ELF-1 (cell line): ENCODE results near the gene SDR9C7.
"Not testable (repeated sequence)": the region's sequence is repeated elsewhere in the genome, so short reads cannot be mapped to it uniquely, and the experiment has no call there.

ENCODE experiments used
- DNase-seq: peaks from one replicate; pipeline ENCODE4 v3.0.0-alpha.2; 2016; ENCODE audit warnings: low read depth, low spot score

The SDR9C7 gene

DNA sequence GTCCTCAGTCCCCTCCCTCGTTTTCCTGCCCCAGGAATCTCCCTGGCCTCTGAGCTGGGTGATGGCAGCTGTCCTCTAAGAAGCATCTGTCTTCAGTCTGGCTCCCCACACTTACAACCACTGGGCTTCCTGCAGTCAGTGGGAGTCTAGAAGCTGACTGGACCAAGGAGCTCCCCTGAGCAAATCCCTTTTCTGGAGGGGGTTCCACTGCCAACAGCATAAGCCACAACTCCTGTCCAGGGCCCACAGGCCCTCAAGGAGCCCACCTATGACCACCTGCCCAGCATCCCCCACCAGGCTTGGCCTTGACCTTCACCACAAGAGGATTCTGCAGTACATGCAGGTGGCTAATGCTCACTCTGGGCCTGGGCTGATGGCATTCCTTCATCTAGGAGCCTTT, 19.1 kb upstream of the SDR9C7 start:
- DNase-seq = no peak

DNA sequence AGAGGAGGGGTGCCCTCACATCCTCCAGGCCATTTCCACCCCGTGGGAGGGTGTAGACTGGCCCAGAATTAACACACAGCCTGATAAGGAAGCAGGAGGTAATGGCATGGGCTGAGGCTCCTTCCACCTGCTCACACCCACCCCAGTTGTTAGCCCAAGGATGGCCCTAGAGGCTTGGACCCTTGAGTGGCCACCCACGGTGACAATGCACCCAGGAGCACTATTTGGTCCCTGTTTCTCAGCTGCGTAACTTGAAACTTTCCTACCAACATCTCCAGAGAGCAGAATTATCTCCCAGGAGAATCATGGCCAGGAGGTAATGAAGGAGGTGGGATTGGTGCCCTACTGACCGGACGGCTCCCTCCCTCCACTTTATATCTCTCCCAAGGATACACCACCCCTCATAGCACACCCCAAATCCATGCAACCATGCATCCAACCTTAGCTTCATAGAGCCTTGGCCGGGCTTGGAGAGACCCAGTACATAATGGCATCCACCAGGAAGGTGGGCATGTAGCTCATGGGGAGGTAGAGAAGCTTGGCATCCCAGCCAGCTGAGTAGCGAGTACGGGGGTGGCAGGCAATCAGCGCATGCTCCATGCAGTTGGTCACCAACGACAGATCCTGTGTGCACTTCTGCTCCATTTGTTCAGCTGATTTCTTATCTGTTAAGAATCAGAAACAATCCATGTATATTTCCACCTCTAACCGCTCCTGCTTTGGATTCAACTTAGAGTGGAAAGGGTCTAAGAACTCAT, 17.6 kb upstream of the SDR9C7 start:
- DNase-seq = no peak

DNA sequence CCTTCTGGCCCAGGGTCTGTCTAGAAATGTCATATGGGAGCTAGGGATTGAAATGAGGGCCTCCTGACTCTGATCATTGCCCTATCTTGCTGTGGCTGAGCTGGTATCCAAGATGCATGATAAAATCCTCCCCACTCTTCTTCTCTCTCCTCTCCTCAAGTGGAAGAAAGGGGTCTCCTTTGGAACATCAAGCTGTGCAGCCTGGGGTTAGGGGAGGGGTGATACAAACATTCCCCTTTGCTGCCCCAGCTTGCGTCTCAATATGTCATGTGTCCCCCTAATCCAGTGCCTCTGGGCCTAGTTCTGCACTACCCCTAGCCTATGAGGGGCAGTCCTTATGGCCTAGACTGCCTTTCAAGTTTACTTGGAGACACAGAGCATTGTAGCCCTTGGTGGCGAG, 14.7 kb upstream of the SDR9C7 start:
- DNase-seq = no peak

DNA sequence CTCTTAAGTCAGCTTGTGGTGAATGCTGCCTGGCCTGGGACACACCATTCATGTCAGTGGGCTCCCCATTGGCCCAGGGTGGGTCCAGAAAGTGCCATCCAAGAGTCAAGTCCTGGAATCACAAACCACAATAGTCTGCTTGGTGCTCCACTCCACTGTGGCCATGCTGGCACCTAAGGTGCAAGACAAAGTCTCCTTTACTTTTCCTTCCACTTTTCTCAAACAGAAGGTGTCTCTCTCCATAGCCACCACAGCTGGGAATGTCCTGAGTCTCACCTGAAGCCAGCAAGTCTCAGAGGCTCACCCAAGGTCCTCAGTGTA, 14.2 kb upstream of the SDR9C7 start:
- DNase-seq = no peak

DNA sequence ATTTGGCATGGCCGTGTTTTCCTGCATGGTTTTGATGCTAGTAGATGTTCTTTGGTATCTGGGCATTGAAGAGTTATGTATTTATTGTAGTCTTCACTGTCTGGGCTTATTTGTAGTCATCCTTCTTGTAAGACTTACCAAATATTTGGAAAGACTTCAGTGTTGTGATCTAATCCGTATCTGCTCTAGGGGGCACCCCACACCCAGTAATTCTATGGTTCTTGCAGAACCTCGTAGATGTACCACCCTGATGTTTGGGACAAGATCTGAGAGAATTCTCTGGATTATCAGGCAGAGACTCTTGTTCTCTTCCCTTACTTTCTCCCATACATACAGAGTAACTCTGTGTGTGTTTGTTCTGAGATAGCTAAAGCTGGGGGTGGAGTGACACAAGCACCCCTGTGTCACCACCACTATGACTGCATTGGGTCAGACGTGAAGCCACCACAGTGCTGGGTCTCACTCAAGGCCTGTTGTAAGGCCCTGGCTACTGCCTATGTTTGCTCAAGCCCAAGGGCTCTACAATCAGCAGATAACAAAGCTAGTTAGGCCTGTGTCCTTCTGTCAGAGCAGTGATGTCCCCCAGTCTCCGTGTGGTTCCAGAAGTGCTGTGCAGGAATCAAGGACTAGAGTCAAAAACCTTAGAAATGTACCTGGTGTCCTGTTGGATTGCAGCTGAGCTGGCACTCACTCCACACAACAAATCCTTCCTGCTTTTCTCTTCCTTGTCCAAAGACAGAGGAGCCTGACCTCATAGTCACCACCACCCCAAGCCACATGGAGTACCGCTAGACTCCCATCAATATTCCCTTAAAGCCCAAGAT, 13.6 kb upstream of the SDR9C7 start:
- no peak for DNase-seq

DNA sequence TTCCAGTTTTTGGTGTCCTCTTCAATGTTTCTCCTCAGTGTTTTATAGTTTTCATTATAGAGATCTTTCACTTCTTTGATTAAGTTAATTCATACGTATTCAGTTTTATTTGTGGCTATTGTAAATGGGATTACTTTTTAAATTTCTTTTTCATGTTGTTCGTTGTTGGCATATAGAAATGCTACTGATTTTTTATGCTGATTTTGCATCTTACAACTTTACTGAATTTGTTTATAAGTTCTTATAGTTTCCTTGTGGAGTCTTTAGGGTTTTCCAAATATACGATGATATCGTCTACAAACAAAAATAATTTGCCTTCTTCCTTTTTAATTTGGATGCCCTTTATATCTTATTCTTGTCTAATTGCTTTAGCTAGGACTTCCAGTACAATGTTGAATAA, 9.7 kb upstream of the SDR9C7 start:
- DNase-seq = no peak

DNA sequence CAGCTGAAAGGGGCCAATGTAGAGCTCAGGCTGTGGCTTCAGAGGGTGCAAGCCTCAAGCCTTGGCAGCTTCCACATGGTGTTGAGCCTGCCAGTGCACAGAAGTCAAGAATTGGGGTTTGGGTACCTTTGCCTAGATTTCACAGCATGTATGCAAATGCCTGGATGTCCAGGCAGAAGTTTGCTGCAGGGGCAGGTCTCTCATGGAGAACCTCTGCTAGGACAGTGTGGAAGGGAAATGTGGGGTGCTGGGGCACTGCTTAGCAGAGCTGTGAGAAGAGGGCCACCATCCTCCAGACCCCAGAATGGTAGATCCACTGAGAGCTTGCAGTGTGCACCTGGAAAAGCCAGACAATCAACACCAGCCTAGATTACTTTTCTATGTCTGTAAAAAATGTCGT, 9.2 kb upstream of the SDR9C7 start:
- not testable (repeated sequence) for DNase-seq

DNA sequence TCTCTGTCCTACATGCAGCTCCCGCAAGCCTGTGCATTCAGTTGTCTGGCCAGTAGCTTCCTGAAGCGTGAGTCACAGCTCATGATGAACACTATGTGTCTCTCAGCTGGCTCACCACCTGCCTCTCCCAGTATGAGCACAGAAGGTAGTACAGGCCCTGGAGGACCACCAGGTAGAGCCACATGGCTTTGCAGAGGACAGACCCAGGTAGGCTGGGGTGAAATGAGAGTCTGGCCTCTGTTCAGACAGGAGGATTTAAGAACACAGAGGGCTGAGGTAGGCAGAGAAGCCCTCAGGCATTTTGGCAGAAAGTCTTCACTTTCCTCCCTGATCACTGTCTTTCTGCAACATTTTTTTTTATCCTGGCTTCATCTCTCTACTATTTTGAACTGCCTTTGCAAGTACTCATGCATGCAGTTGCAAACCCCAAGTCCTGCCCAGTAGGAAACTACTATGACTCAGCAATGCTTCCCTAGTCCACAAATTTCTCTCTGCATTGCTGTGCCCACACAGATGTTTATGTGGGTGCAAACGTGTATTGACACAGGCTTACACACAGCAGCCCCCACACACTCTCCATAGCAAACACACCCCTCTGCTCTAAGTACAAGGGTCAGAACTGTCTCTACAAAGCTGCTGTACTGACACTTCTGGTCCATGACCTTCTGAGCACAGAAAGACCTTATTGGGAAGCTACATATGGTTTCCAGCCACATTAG, 7.2 kb upstream of the SDR9C7 start:
- DNase-seq = no peak

DNA sequence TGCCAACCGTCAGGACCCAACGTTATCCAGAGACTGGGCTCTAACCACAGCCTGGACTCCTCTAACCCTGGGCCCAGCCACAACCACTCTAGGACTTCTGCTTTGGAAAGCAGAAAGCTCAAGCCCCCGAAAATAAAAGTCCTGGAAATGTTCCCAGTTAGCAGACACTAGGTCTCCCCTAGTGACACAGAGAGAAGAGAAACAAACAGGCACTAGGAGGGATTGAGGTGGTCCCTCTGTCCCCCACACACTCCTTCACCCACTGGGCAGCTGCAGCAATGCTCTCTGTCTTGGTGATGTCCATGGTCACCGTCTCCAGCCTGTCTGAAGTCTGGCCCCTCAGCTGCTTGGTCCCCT, 6.7 kb upstream of the SDR9C7 start:
- DNase-seq = not testable (repeated sequence)

DNA sequence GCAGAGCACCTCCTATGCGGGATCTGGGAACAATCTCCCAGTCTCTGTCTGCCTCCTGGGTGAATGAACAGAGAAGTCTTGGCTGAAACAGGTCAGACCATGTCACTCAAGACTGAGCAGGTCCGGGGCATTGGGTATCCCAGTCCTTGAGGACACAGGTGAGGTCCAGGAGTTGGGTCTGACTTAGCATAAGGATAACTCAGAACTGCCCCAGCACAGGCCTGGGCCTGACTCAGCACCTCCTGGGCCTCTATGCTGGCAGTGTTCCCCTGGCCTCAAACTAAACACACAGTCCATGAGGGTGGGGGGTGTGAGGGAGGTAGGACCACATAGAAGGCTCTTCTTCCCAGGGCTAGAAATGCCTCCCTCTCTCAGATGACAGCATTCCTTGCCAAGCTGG, 1.5 kb upstream of the SDR9C7 start:
- DNase-seq = no peak

DNA sequence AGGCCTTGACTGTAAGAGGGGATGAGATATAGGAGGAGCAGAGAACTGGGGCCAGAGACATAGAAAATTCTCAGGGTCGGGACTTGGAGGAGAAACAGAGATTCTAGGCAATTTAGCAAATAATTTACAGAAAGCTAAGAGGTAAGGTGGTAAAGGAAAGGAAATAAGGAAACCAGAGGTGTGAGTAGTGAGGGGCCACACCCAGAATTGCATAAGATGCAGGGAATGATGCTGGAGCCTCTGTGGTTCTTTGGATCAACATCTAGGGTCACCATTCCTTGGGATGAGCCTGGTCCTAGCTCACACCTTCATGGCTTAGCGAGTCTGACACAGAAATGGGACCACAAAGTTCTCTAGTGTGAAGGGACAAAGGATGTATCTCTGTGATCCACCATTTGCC, 949 bp upstream of the SDR9C7 start:
- no peak for DNase-seq

DNA sequence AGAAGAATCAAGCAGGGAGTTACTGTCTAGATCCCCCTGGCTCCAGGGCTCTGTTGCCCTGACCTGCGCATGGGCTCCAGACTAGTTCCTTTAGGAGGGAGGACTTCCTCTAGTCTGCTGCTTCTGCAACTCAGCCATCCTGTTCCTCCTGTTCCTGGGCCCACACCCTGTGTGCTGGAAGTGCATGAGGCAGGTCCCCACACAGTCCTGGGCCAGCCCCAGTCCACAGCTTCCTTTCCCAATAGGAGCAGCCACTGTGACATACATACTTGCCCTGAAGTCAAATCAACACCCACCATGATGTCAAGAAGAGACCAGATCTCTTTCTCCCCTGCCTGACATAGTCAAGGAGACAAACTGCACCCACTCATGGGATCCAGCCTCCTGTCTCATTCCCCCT, 1.3 kb downstream of the SDR9C7 start:
- DNase-seq = peak; percentile 58

DNA sequence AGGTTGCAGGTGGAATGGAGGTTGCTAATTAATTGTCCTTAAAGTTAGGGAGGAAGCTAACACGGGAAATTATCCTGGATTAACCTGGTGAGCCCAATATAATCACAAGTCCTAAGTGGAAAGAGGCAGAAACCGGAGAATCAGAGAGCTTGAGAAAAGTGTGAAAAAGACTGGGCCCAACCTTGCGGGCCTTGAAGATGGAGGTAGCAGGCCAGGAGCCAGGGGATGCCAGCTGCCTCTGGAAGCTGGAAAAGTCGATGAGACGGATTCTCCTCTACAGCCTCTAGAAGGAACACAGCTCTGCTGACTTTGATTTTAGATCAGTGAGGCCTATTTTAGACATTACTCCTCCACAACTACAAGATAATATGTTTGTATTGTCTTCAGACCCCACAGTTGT, 2.1 kb downstream of the SDR9C7 start:
- DNase-seq = no peak

DNA sequence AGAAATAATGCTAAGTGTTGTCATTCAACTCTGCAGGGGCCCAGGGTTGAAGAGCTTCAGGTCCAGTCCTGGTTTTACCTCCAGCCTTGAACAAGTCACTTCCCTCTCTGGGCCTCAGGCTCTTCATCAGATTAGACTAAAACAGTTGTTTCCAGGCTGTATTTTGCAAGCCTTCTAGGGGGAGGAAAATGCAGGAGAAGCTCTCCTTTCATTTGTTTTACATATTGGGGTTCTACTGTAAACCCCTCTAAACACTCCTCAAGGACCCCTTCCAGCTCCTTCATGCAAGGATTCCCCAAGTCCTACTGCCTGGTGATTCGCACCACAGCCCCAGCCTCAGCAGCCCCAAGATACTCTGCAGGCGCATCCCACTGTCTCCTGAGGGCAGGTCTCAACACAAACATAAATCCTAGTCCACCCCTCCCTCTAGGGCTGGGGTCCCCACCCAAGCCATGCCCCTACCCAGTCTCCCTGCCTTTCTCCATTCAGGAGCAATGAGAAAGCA, 2.7 kb downstream of the SDR9C7 start:
- DNase-seq = peak; percentile 32

DNA sequence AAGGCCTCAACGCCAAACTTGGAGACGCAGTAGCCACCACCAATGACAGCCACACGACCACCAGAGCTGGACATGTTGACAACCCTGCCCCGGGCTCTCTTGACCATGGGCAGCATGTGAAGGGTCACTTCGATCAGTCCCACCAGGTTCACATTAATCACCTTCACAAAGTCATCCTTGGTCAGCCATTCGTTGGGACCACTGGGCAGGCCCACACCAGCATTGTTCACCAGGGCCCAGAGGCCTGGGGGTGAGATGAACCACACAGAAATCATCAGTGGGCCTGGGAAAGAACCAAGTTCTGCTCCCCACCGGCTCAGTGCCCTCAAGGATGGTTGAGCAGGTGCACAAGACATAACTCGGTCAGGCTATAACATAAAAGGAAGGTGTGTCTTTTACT, 4.0 kb downstream of the SDR9C7 start:
- DNase-seq = no peak

DNA sequence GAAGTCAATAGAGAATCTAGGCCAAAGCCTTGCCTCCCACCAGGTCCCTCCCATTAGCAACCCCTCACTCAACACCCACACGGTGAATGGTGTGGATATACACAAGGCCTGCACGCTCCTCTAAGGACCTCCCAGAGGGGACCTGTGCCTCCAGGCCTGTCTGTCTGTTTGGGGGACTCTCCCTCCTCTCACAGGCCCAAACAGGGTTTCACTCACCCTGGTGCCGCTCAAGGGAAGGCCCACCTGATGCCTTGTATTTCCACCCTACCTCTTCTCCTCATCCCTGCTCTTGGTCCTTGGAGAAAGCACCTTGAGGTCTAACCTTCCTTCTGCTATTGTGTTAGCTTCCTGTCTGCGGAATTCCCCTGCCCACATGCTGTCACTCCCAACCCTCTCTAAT, 4.4 kb downstream of the SDR9C7 start:
- DNase-seq = no peak

DNA sequence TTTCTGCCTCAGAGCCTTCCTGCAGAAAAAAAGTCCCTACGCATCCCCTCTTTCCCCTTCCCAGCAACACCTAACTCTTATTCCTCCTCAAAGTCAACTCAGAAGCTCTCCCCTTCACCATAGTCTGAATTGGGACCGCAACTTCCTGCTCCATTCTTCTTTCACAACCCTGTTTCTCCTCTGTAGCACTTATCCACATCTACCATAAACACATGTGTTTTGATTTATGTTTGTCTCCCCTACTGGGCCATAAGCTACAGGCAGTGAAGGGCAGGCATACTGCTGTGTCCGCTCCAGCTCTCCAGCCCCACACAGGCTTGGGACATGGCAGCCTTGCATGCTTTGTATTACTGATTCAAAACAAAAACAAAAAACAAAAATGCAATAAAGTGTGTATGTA, 5.9 kb downstream of the SDR9C7 start:
- no peak for DNase-seq

DNA sequence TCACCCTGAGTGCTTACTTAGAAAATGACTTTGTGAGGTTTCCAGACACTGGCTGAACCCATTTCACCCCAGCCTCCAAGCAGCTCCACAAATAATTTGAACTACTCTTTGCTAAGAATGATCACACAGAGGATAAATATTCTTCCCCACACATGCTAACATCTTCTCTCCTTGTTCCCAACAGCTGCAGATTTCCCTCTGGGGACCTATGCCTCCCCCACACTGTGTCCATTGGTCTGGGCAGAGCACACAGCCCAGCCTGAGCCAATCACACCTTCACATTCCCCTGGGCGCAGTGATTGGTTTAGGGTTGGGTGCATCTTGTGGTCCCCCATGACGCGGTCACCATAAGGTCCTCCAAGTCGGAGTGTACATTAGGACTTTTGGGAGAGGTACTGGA, 6.9 kb downstream of the SDR9C7 start:
- no peak for DNase-seq

DNA sequence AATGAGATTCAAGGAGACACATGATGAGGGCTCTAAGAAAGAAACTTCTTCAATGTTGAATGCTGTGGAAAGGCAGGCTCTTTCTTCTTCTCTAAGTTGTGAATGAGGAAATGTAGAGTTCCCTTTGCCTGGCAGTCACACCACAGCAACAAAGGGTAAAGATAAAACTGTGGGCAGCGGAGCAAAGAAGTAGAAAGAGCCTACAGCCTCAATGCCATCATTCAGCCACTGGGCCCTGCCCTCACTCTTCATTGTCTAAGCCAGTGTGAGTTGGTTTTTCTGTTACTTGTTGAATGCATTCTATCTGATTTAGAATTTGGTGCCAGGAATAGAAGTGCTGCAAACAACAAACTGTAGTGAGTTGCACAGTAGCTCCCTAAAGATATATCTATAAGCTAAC, 12.2 kb downstream of the SDR9C7 start:
- no peak for DNase-seq

DNA sequence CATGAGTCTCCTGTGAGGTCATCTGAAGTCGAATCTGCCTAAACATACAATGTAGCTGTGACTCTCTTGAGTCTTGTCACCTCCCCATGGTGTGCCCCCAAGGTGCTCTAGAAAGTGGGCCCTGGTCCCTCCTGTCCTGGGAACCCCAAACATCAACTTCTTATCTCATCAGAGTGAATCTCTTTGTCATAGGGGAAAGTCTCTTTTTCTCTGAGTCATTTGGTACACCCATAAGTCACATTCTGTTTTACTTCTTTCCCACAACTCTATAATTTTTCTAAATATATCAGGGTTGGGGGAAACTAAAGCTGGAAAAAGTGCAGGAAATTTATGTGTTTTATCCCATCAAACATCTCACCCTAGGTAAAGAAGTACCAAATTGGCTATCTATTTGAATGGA, 12.9 kb downstream of the SDR9C7 start:
- no peak for DNase-seq

DNA sequence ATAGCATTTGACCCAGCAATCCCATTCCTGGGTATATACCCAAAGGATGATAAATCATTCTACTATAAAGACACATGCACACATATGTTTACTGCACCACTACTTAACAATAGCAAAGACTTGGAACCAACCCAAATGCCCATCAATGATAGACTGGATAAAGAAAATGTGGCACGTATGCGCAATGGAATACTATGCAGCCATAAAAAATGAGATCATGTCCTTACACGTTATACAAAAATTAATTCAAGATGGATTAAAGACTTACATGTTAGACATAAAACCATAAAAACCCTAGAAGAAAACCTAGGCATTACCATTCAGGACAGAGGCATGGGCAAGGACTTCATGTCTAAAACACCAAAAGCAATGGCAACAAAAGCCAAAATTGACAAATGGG, 16.1 kb downstream of the SDR9C7 start:
- DNase-seq = not testable (repeated sequence)

DNA sequence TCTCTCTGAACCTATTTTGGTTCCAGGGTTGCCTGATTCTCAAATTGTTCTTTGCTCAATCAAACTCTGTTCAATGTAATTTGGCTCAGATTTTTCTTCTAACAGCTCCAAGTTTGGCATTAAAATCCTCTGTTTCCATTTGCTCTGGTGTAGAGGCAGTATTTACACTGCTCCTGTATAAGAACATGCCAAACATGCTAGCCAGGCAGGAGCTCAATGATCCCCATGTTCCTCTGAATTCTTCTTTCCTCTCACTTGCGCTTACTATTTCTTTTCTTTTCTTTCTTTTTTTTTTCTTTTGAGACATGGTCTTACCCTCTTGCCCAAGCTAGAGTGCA, 17.2 kb downstream of the SDR9C7 start:
- DNase-seq = no peak
